Gastrocnemius medialis (tissue), 4 donors: ENCODE data around the gene LYRM7.

Experiments
- POLR2A ChIP-seq, 2 donors: fragments of 450-650 bp; IDR thresholded peaks; one replicate each; pipeline ENCODE4 v1.6.1; 2017; ENCODE audit warnings: antibody characterized with exemption in 2 of 2, mild to moderate bottlenecking in 2 of 2, moderate library complexity in 2 of 2
- TF ChIP-seq, protein P1 (sequence below), 5 experiments: fragments of 450-650 bp in 3 of 5; fragments of 200-600 bp in 2 of 5; sonication (generic) in 2 of 5; IDR thresholded peaks in 4 of 5; conservative IDR thresholded peaks in 1 of 5; 1 replicate in 4 of 5; 2 replicates in 1 of 5; pipeline ENCODE4 v1.5.1; 2016 to 2019; ENCODE audit warnings: antibody characterized with exemption in 5 of 5, mild to moderate bottlenecking in 3 of 5, moderate library complexity in 3 of 5

DNA sequence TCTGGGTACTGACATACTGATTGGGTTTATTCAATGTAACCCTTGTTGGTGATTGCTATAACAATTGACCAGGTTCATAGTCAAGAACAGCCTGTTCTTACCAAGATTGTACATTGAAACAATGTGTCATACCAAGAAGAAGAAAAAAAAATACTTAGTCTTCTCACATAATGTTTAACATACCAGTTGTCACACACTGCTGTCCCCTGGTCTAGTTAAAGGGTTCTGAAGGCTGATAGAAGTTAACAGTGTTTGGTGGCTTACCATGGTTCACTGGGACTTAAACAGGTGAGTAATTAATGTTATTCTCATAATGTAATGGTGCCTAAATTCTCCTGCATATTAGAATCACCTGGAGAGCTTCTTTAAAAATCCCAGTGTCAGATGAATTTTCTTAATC, 74.6 kb downstream of the LYRM7 start:
- TF ChIP-seq, protein P1, sequence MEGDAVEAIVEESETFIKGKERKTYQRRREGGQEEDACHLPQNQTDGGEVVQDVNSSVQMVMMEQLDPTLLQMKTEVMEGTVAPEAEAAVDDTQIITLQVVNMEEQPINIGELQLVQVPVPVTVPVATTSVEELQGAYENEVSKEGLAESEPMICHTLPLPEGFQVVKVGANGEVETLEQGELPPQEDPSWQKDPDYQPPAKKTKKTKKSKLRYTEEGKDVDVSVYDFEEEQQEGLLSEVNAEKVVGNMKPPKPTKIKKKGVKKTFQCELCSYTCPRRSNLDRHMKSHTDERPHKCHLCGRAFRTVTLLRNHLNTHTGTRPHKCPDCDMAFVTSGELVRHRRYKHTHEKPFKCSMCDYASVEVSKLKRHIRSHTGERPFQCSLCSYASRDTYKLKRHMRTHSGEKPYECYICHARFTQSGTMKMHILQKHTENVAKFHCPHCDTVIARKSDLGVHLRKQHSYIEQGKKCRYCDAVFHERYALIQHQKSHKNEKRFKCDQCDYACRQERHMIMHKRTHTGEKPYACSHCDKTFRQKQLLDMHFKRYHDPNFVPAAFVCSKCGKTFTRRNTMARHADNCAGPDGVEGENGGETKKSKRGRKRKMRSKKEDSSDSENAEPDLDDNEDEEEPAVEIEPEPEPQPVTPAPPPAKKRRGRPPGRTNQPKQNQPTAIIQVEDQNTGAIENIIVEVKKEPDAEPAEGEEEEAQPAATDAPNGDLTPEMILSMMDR (IDR thresholded peaks at IDR 0.05 in 4 of 5, conservative IDR thresholded peaks at IDR 0.05 in 1 of 5), result no peak
- TF ChIP-seq POLR2A (IDR thresholded peaks at IDR 0.05), result no peak
